Neural progenitor cell (in vitro differentiated cells): Measurements from ENCODE around the gene CENPVL3.

ENCODE experiments used
- EZH2 ChIP-seq: fragments of 200-600 bp; sonication (generic); IDR thresholded peaks from 2 replicates; pipeline ENCODE4 v1.6.1; 2017; ENCODE audit warnings: antibody characterized with exemption, mild to moderate bottlenecking, moderate library complexity
- EZH2phosphoT487 ChIP-seq: fragments of 200-600 bp; sonication (generic); IDR thresholded peaks from 2 replicates; pipeline ENCODE4 v1.6.1; 2017; ENCODE audit warnings: antibody characterized with exemption
- TF ChIP-seq, protein P1 (sequence below): fragments of 200-600 bp; sonication (generic); IDR thresholded peaks from 2 replicates; pipeline ENCODE4 v1.5.1; 2017; ENCODE audit warnings: antibody characterized with exemption, mild to moderate bottlenecking

- TF ChIP-seq, protein P1, sequence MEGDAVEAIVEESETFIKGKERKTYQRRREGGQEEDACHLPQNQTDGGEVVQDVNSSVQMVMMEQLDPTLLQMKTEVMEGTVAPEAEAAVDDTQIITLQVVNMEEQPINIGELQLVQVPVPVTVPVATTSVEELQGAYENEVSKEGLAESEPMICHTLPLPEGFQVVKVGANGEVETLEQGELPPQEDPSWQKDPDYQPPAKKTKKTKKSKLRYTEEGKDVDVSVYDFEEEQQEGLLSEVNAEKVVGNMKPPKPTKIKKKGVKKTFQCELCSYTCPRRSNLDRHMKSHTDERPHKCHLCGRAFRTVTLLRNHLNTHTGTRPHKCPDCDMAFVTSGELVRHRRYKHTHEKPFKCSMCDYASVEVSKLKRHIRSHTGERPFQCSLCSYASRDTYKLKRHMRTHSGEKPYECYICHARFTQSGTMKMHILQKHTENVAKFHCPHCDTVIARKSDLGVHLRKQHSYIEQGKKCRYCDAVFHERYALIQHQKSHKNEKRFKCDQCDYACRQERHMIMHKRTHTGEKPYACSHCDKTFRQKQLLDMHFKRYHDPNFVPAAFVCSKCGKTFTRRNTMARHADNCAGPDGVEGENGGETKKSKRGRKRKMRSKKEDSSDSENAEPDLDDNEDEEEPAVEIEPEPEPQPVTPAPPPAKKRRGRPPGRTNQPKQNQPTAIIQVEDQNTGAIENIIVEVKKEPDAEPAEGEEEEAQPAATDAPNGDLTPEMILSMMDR: peak; percentile 68
- TF ChIP-seq EZH2 (no peak), EZH2phosphoT487 (no peak)
Measured at GRCh38 chrX:51641421-51642021, 22.8 kb upstream of the CENPVL3 start.
